ENCODE measurements around the gene NPAS3.

Gene NPAS3

DNA sequence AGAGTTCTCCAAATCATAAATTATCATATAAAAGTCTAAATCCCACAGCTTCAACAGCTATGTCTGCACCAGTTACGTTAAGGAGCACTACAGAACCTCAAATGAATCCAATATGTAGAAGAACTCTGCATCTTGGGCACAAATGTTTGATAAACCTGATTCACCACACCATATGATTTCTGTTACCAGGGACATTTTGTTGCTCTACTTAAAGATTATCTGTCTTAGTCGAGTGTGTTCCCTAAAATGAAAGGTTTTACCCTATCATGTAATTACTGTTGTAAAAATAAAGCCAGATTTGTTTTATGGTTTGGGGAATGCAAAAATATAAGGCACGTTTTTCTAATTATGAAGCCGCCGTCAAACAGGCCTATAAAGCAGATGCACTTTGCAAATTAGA, 649.1 kb downstream of the NPAS3 start:
- DNase-seq (ENCODE audit: low read depth in 2 of 2), result no peak

DNA sequence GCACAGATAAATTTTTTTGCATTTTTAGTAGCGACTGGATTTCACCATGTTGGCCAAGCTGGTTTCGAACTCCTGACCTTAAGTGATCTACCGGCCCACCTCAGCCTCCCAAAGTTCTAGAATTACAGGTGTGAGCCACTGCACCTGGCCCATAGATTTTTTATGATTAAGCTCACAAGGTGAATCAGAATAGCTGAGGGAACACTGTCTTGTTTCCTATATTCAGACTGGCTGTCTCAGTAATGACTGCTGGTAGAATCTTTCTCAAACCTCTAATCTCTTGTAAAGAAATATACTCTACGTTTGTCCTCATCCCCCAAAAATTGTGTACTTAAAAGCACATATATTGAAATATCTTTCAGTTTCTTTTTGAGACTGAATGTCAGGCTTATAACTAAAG, 650.1 kb downstream of the NPAS3 start:
- DNase-seq (ENCODE audit: low read depth in 2 of 2), result no peak

DNA sequence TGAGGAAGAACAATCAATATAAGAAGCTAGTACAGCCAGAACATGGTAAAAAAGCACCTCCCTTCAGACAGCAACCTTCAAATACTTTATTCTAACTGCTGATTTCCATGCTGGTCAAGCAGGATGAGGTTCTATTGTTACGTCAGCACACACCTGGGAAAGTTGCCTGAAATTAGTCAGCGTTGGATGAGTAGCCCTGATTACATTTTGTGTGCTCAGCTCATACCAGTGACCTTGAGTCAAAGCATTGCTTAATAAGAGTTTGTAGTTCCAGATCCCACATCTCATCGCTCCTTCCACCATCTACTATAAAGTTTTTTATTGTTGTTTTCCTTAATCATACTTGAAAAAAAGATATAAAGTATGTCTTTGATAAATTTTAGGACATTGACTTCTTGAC, 650.7 kb downstream of the NPAS3 start:
- no peak for DNase-seq (ENCODE audit: low read depth in 2 of 2)

DNA sequence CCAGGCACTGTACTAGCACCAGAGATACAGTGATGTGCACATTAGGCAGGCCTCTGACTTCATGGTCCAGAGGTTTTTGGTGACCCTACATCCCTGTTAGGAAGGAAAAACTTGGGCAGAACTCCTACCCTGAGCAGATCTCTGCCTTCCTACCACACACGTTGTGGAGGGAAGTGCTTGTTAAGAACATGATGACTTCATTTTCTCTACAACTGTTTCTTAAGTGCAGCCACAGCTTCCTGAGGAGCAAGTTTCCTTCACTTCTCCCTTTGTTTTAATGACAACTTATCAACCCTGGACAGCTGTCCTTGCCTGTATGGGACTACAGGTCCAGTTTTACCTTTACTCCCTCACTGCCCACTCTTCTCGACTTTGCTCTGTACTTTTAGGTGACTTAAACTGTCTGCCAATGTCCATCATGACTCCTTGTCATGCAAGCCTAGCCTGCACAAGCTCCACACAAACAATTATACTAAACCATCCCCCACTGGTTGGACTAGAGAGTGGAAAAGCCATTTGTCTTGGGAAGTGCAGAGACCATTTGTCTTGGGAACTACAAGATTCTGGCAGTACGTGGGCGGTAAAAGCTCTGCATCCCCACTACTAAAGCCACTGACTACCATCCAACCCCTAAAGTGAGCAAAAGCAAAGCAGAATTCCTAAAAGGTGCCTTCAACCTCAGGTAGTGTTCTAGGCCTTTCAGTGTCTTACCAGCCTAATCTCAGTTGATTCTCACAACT, 652.4 kb downstream of the NPAS3 start:
- DNase-seq (ENCODE audit: low read depth in 2 of 2), result no peak

DNA sequence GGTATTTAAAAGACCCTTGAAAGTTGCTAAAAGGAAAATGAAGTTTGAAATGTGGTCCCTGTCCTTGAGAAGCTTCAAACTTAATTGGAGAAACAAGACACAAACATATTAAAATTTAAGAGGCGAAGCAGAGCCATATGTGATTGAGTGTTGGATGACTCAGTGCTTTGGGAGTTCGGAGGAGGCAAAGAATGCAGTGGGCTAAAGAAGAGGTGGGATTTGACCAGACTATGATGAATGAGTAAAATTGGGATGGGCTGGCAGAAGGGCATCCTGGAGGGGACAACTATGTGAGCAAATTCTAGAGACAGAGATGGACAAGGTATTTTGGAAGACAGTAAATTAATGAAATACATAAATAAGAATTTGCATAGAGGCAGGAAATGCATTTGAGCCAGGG, 653.6 kb downstream of the NPAS3 start:
- no peak for DNase-seq (ENCODE audit: low read depth in 2 of 2)

DNA sequence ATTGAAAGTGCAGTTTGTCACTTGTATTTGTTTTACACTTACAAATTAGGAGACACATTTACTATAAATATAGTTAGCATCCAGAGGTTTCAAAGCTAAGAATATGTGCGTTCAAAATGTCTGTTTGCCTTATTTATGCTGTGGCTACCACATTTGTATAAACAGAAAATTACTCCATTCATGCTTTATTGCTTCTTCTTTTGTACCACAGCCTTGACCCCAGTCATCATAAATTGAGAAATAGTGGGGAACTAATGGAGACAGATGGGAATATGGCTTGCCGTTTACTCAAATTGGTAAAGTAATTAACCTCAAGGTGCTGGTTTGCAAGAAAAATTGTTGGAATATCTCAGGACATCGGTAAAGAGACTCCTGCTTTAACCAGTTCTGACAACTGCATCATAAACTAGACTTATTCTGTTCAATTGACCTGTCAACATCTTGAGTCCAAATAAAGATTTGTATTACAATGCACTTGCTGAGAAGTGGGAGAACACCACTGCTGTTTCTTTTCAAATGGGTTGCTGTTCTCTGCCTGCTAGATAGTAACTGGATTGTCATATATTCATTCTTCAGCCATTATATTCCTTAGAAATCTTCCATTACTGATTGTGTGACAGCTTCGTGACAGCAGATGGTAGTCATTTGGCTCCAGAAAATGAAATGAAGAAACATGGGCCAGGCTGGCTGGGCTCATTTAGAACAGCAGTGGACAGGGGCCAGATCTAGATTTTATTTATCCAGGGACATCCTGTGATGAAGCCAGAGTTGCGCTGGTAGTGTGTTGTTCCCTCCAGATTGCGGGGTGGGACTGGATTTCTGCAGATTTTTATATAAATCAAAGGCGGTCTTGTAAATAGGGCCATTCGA, 657.8 kb downstream of the NPAS3 start:
- DNase-seq (ENCODE audit: low read depth in 2 of 2), result no peak

DNA sequence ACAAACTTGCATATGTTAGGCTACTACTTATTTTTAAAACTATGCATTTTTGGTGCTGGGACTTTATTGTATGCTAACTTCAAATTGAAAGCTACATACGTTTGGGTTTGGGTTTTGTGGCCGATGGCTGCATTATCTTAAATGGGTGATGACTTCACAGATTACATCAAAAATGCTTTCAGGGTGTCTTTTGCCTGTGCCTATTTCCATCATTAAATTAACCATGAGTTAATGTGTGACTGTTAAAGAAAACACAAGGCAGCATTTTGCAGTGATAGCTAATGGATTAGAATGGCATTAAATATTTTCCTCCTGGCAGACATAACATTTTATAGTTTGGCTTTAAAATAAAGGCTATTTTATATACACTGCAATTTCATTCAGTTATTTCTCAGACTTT, 659.9 kb downstream of the NPAS3 start:
- DNase-seq (ENCODE audit: low read depth in 2 of 2), result no peak

DNA sequence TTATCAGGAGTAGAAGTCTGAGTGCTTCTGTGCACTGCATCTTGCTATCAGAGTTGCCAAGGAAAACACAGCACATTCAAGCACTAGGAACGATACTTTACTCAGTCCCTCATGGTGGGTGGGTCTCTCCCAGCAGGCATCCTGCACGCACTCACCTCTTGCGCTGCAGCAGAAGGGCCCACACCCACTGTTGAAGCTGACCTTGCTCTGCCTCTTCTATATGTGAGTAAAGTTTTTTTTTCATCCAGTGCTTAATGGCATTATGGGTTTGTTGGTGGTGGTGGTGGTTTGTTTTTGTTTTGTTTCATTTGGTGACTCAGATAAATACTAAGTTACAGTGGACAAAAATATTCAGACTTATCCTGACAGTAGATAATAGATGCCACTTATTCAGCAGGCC, 663.7 kb downstream of the NPAS3 start:
- no peak for DNase-seq (ENCODE audit: low read depth in 2 of 2)

DNA sequence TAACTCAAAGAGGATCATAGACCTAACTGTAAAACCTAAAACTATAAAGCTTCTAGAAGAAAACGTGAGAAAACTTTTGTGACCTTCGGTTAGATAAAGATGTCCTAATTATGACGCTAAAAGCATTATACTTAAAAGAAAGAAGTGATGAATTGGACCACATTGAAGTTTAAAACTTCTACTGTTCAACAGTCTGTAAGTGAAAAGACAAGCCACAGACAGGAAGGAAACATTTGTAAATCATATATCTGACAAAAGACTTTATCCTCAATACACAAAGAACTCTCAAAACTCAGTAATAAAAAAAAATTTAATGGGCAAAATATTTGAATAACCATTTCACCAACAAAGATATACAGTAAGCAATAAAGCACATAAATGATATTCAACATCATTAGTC, 667.9 kb downstream of the NPAS3 start:
- no peak for DNase-seq (ENCODE audit: low read depth in 2 of 2)

DNA sequence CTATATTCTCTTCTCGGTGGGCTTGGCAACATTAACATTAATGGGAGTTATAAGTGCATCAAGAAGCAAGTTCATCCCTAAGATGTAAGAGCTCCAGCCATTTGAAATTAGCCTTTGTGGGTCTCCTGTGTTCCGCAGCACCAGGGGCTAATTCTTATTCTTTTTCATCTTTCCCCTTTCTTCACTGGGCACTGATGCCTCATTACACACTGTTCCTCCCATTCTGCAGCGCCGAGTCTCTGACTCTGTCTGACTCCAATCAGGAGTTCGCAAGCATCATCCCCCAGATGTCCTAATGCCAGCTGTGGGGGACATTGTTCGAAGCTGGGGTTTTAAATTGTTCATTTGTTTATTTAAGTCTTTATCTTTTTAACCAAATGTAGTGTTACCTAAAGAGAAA, 670.9 kb downstream of the NPAS3 start:
- no peak for DNase-seq (ENCODE audit: low read depth in 2 of 2)

DNA sequence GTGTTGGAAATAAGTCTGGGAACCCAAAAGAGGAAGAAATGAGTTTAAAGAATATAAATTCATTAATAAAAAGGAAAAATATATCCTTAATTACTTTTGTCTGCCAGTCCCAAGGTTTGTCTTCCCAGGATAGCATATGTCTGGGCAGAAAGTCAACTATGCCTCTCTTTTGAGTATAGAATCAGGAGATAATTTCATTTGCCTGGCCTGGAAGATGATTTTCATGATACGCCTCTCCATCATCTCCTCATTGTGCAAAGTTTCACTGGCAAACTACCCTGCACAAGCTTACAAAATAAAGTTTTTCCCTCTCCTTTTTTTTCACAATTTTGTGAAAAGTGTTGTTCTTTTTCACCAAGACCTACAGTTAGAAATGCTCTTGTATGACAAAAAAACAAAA, 671.4 kb downstream of the NPAS3 start:
- DNase-seq (ENCODE audit: low read depth in 2 of 2), result no peak

DNA sequence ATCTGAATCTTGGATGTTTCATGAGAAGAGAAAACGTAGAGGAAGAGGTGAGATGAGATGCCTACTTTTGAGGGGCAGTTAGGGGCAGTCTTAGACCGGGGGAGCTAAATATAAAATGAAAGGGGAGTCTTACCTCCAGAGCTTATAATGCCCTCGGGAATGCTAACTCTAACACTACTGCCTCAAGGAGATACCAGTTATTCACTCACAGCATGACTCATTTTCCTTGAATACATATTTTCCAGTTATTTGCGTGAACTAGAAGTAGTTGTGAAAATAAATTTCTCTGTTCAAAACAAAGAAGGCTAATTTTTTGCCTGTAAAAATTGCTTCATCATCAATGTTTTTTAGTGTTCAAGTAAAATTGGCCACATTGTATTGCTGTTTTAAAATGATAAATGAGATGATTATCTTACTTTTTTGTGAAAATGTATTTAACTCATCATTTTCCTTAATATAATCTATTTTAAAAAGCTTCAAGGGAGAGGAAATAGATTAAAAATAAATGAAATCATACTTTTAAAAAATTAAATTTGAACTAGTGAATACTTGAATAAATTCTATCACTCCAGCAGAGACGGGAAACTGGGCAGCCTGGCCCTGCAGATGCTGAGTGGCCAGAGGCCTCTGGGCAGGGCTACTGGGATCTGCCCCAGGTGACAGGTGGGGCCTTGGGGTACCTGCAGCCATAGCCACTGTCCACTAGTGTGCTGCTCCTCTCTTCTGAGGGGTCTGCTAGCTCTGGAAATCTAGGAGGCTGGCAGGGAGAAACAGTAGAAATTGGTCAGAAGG, 672.9 kb downstream of the NPAS3 start:
- DNase-seq (ENCODE audit: low read depth in 2 of 2), result no peak

DNA sequence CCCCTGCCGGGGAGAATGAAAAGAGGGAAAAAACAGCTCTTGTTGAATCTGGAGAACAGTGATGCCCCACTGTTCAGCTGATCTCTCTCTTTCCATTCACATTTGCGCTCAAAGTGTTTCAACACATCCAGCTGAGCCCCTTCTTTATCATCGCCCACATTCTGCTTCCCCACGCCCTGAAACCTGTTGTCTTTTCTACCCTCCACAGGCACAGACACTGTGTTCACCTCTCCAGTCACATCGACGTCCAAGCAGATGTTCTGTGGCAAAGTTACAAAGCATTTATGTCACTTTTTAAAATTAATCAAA, 673.5 kb downstream of the NPAS3 start:
- DNase-seq (ENCODE audit: low read depth in 2 of 2), result no peak

DNA sequence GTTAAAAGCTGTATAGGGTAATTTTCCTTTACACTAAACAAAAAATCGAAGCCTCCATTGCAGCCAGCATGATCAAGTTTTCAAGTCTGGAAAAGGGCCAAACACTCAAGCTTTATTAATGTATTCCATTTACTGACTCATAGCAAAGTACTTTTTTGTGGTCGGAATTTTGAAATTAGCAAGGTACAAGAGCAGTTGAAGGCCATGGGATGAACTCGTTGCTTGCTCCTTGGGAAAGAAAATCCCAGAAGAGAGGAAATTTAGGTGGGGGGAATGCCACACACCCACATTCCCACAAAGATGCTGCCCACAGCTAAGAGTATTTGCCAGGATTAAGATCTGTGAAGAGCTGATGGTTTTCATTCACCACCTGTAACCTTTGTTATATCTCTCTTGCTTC, 678.5 kb downstream of the NPAS3 start:
- DNase-seq (ENCODE audit: low read depth in 2 of 2), result no peak

DNA sequence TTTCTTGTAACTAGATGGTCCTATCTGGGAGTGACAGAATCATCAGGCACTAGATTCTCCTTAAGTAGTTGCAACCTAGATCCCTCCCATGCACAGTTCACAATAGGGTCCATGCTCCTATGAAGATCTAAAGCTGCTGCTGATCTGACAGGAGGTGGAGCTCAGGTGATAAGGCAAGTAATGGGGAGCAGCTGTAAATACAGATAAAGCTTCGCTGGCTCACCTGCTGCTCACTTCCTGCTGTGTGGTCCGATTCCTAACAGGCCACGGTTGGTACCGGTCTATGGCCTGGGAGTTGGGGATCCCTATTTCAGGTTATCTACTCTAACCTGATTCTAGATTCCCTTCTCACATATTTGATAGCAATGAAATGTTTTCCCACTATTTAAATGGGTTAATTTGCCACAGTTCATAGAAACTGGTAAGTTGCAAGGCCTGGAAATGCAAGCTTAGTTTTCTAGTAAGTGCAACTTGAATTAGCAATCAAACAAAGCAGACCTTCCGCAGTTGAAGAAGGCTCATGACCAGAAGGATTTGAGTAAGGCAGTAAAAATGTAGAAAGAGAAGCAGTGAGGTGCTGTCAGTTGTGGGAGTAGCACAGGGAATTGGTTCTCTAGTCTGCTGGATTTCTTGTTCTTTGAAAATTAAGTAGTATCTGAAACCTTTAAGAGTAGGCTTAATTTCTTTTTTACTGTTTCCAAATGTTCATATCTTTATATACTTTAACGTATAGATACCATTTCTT, 679.9 kb downstream of the NPAS3 start:
- no peak for DNase-seq (ENCODE audit: low read depth in 2 of 2)

DNA sequence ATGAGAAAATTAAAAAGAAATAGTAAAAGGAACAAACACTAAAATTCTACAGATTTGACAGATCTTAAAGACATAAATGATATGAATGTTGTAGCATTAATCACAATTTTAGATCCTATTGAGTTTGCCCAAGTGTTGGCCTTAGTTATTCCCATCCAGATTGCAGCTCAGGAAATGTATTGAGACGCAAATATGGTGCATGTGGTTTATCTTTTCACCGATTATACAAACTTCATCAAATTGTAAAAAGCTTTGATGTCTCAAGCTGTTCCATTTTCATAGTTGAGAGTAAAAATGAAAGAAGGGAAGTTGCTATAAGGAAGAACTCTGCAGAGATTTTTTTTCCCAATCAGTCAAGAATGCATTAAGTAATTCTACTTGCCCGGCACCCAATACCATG, 683.8 kb downstream of the NPAS3 start:
- DNase-seq (ENCODE audit: low read depth in 2 of 2), result no peak

DNA sequence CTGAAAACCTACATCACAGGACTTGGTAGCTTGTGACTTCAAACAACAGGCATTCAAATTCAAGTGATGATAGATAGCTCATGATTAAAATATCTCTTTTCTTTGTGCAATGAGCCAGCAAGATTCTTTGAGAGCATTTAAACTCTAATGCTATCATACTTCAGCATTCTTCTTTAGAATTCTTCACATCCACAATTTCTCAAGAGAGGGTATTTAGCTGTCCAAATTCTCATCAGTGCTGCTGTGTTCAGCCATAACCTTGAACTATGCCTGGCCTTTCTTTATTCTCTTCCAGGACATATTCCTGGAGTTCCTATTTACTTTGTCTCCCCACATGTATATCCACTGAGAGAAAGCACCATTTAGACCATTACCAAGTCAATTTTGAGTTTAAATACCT, 691.1 kb downstream of the NPAS3 start:
- no peak for DNase-seq (ENCODE audit: low read depth in 2 of 2)

DNA sequence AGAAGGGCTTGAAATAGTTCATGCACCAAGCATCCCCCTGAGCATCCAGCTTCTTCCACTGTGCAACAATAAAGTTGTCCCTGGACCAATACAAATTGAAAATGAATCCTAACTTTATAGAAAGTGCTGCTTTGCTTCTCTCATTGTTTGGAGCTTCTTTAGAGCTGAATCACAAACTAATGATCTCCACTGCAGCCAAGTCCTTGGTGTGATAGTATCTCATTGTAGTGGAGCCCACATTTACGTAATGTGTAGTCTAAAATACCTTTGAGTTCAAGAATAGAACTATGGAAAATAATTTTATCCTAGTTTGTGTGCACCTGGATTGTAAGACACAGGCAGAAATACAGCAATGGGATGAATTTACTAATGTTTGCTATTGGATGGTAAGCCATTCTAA, 692.3 kb downstream of the NPAS3 start:
- no peak for DNase-seq (ENCODE audit: low read depth in 2 of 2)

DNA sequence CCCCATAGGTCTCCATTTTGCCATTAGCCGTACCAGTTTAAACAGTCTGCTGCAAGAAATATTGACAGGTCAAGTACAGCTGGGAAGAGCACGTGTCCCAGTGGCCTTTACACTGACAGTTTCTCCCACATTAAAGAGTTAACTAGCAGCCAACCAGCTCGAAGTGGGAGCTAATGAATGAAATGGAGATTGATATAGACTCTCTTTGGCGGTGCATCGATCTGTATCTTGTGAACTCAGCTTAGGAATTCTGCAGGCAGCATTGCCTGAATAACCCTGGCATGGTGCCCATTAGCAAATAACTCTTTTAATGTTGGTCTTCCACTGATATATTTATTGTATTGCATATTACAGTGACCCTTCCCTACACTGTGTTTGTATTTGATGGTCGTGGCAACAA, 692.8 kb downstream of the NPAS3 start:
- no peak for DNase-seq (ENCODE audit: low read depth in 2 of 2)

DNA sequence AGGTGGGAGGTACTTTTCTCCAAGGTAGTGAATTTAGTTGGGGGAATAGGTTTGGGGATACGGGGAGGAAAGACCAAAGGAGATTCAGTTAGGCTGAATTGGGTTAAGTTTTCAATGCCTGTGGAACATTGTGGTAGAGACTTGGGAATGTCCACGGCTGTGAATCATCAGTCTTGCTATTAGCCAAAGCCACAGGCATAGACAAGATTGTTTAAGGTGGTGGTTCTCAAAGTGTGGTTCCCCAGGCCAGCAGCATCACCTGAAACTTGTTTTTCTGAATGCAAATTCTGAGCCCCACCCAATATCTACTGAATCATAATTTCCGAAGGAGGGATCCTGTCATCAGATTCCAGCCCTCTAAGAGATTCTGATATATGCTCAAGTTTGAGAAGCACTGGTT, 696.0 kb downstream of the NPAS3 start:
- no peak for DNase-seq (ENCODE audit: low read depth in 2 of 2)

DNA sequence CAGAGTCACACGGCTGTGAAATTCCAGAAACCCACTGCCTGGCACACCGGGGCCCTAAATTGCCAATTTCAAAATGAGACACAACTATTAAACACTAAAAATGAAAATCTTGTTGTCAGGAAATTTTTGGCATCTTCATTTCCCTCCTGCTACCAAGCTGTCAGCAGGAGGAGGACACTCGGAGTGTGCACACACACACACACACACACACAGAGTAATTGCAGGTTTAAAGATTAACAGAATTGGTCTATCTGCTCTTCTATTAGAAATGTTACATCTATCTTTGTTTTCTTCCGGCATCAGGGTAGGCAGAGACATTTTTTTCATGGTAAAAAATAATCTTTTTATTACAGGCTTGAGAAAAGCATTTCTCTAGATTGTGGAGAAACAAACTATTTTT, 698.0 kb downstream of the NPAS3 start:
- no peak for DNase-seq (ENCODE audit: low read depth in 2 of 2)

DNA sequence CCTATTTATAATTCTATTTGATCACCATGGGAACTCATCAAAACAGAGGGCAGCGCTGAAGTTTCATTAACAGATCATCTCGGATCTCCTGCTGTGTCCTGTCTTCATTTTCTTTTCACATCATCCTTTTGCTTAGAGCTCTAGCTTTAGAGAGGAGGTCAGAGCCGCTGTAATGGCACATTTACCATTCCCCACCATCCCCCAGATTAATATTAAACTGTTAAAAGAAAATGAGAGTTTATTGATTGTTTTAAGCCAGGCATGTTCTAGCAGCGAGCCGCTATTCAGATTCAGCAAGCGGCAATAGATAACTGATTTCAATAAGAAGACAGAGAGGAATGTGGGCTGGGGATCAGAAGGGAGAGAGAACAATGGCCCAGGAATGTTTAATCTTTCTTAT, 703.4 kb downstream of the NPAS3 start:
- no peak for DNase-seq (ENCODE audit: low read depth in 2 of 2)

All from stimulated activated CD4-positive, alpha-beta T cell treated with anti-CD3 and anti-CD28 coated beads, Interleukin-1b, Interleukin-23, amount 100 ng/mL, for 4 hours (primary cell).